Measurements from ENCODE around the gene USH1G.
"Not testable (repeated sequence)": the region's sequence is repeated elsewhere in the genome, so short reads cannot be mapped to it uniquely, and the experiment has no call there.

Gene USH1G

DNA sequence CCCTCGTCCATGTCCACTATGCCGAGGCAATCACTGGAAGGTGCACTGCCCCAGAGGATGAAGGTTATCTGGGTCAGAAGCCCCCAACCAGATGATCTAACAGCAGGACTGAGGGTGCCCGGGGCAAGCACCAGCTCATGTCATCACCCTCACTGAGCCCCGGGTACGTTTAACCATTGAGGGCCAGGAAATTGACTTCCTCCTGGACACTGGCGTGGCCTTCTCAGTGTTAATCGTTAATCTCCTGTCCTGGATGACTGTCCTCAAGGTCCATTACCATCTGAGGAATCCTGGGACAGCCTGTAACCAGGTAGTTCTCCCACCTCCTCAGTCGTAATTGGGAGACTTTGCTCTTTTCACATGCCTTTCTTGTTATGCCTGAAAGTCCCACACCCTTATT is 11.6 kb downstream of the USH1G start:
- in situ Hi-C loops (cut with MboI; ENCODE audit: low pct_unique_long_range_greater_than_20kb, low sequenced_read_pairs); DNase-seq: not testable (repeated sequence)

DNA sequence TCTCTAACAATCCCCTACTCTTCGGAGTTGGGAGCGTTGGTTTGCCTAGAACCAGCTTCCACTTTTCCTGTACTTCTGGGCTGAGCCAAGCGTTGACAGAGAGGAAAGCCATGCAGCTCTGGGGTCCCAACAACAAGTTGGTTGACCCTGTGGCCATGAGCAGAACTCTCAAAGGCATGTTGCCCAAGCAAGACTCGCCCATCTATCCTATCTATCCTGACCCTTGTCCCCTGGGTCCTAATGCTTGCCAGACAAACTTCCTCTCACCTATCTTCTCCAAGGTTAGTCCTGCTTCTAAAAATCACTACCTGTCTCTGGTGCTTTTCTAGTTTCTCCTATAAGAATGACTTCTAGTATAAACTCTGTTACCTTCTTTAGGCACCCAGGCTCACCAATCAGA is 14.0 kb downstream of the USH1G start:
- DNase-seq; in situ Hi-C loops (cut with MboI; ENCODE audit: low pct_unique_long_range_greater_than_20kb, low sequenced_read_pairs): not testable (repeated sequence)

DNA sequence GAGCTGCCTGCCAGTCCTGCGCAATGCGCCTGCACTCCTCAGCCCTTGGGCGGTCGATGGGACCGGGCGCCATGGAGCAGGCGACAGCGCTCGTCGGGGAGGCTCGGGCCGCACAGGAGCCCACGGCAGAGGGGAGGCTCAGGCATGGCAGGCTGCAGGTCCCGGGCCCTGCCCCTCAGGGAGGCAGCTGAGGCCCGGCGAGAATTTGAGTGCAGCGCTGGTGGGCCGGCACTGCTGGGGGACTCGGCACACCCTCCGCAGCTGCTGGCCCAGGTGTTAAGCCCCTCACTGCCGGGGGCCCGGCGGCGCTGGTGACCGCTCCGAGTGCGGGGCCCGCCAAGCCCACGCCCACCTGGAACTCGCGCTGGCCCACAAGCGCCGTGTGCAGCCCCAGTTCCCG is 16.0 kb downstream of the USH1G start:
- no peak for DNase-seq
- in situ Hi-C loops (cut with MboI; ENCODE audit: low pct_unique_long_range_greater_than_20kb, low sequenced_read_pairs), result no loop called here

DNA sequence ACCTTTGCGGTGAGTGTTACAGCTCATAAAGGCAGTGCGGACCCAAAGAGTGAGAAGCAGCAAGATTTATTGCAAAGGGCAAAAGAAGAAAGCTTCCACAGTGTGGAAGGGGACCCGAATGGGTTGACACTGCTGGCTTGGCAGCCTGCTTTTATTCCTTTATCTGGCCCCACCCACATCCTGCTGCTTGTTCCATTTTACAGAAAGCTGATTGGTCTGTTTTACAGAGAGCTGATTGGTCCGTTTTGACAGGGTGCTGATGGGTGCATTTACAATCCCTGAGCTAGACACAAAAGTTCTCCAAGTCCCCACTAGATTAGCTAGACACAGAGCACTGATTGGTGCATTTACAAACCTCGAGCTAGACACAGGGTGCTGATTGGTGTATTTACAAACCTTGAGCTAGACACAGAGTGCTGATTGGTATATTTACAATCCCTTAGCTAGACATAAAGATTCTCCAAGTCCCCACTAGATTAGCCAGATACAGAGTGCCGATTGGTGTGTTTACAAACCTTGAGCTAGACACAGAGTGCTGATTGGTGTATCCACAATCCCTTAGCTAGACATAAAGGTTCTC is 16.8 kb downstream of the USH1G start:
- in situ Hi-C loops (cut with MboI; ENCODE audit: low pct_unique_long_range_greater_than_20kb, low sequenced_read_pairs); DNase-seq: not testable (repeated sequence)

DNA sequence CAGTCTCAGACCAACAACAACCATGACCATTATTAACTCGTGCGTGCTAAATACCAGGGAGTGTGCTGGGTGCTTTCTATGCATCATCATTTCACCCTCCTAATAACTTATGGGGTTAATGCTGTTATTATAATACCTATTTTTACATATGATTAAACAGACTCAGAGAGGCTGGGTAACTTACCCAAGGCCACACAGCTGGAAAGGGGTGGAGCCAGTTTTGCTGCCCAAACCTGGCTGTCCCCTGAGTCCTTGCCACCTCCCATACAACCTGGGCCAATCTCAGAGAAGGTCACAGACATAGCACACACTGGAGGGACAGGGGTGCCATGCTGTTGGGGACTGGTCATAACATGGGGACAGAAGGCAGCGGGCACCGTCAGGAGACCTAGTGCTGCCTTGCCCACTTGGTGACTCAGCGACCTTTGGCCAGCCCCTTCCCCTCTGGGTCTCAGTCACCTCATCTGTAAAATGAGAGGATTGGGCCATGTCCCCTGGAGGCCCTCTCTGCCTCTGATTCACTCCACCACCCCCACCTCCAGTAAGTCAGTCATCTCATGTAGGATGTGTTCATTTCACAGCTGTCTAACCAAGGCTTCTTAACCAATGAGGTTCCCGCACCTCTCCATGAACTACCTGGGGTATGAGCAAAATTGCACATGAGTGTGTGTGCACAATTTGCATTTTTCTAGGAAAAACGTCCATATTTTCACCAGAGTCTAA is 18.2 kb downstream of the USH1G start:
- DNase-seq, result no peak
- in situ Hi-C loops (cut with MboI; ENCODE audit: low pct_unique_long_range_greater_than_20kb, low sequenced_read_pairs), result no loop called here

DNA sequence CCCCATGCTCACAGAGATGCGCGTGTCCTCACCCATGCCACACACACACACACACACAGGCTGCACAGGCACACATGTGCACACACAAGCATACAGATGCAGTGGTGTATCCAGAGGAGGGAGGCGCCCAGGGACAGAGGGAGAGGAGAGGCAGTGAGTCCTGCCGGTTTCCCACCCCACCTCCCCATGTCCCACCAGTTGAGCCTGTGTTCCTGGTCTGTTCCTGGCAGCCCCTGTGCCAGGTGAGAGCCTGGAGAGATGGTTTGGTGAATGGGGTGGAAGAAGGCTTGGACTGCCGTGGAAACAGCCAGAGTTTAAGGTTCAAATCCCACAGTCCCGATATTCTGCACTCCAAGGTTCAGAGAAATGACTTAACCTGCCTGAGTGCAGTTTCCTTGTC is 19.4 kb downstream of the USH1G start:
- DNase-seq, result no peak

DNA sequence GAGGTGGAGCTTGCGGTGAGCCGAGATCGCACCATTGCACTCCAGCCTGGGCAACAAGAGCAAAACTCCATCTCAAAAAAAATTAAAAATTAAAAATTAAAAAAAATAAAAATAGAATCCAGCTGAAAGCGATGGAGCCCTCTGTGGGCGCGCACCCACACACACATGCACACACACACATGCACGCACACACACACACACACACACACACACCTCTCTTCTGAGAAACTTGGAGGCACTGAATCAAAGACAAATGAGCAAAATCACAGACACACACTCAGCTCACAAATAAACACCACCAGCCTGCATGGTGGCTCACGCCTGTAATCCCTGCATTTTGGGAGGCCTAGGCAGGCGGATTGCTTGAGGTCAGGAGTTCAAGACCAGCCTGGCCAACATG is 20.0 kb downstream of the USH1G start:
- DNase-seq, result no peak
- in situ Hi-C loops (cut with MboI; ENCODE audit: low pct_unique_long_range_greater_than_20kb, low sequenced_read_pairs), result no loop called here

More for the DNA sequence above, 19.4 kb downstream of the USH1G start:
- in situ Hi-C loops (cut with MboI; ENCODE audit: low pct_unique_long_range_greater_than_20kb, low sequenced_read_pairs), result no loop called here

DNA sequence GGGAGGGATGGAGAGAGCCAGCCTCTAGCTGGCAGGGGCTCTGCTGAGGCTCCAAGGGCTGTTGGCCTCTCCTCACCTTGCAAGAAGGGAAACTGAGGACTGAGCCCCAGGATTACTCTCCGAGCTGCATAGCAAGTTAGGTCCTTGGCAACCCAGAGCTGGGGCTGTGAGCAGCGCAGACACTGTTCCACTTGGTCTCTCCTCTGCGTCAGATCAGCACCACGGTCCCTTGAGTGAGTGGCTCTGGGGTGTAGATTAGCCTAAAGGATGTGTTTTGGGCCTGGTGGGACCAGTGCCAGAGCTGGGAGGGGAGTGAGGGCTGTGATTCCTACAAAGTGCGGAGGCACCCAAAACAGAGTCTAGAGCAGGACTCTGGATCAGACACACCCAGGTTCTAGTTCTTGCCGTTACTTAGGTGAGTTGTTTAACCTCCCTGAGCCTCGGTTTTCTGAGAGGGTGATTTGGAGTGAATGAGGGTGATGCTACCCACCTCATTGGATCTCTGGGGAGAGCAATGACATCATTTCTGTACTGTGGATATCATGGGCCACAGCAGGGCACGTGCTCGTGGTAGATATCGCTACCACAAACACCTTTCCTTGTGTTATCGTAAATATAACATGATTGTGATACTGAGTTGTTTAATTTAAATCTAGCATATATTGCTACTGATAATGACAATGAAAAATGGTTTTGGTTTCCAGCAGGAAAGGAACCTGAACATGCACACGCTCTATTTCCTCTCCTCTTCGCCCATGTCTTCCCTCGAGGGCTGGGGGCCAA is 21.5 kb downstream of the USH1G start:
- in situ Hi-C loops (cut with MboI; ENCODE audit: low pct_unique_long_range_greater_than_20kb, low sequenced_read_pairs), result no loop called here
- DNase-seq, result no peak

DNA sequence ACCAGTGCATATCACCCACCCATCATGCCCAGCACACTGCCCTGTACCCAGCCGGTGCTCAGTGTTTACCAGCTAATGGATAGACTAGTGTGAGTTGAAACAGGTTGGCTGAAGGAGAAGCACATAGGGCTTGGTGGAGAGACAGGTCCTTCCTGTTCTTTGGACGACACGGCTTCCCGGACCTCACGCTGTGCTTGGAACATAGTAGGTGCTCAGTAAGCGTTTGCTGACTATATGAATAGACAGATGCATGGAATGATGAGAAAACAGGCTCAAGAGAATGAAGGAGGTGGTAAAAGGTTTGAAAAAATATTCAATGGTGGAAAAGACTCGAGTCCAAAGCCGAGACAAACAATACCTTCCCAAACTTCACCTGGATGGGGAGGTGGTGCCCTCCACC is 22.8 kb downstream of the USH1G start:
- in situ Hi-C loops (cut with MboI; ENCODE audit: low pct_unique_long_range_greater_than_20kb, low sequenced_read_pairs), result no loop called here
- DNase-seq, result no peak

DNA sequence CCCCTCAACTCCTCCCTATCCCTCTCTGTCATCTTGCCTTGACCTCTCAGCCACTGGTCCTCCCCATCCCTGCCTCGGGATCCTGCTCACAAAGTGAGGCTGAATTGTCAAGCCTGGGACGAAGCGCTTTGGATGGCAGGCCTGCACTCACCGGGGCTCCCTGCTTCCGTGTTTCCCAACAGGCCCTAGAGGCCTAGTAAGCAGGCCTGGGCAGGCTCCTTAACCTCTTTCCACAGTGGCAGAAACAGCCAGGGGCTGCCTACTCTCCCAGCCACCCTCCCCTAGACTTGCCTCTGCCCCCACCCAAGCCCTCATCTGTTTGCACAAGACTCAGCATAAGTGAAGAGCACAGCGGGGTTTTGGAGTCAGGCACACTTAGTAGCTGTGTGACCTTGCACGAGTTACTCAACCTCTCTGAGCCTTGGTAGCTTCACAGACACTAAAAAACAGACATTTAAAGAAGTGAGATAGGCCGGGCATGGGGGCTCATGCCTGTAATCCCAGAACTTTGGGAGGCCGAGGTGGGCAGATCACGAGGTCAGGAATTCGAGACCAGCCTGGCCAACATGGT is 24.6 kb downstream of the USH1G start:
- no peak for DNase-seq
- in situ Hi-C loops (cut with MboI; ENCODE audit: low pct_unique_long_range_greater_than_20kb, low sequenced_read_pairs), result no loop called here

DNA sequence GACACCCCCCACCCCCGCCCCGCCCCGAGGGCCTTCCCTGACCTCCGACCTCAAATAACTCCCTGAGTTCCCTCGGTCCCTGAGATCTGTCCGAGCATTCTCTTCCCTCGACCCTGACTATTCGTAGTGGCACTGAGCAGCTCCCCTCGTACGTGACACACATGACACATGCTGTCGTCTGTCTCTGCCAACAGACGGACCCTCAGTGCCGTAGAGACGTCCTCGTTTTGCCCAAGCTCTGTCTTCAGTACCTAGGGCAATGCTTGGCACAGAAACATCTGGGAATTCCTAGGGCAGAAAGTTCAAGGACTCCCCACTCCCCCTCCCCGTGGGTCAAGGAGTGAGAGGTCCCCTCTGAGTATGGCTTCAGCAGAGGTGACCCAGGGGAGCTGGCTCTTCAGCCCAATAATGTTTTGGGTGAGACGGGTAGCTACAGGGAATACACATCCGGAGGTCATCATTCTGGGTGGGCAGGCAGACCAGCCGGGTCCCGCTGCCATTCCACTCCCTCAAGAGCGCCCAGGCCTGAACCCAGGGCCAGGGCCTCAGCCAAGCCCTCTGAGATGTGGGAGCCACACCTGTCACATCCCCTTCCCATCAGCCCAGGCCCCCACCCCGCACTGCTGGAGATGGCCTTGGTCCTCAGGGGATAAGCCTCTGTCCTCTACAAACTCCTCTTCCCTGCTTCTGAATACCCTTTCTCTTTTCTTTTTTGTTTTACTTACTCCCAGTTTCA is 29.0 kb downstream of the USH1G start:
- in situ Hi-C loops (cut with MboI; ENCODE audit: low pct_unique_long_range_greater_than_20kb, low sequenced_read_pairs), result no loop called here
- no peak for DNase-seq

DNA sequence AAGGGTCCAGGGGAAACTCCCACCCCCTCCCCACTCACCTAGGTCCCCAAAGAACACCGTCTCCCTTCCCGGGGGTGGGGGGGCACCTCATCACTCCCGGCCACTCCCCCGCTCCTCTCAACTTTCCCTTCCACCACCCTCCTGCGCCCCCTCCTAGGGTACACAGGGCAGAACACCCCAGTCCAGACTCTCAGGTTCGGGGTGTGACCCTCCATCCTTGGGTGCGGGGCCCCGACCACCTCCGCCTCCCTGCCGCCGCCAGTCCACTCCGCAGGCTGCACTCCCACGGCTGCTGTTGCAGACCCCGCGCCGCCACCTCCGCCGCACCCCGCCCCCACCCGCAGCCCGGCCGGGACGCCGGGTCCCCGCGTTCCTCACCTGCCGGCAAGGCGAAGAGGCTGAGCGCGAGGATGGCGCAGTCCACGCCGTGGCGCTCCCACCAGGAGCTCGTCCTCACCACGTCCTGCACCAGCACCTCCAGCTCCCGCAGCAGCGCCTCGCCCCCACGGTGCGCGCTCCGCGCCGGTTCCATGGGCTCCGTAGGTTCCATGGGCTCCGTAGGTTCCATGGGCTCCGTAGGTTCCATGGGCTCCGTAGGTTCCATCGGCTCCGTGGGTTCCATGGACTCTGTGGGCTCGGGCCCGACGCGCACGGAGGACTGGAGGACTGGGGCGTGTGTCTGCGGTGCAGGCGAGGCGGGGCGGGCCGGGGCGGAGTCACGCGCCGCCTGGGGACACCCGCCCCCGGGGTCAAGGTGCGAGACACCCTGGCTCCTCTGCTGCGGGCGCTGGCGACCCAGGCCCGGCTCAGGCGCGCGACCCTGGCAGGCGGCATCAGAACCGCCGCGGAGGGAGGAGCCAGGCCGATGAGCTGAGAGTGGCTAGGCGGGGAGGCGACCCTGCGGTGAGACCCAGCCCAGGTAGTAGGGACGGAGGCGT is 29.8 kb downstream of the USH1G start, which contains the start of gene FADS6:
FADS6 (minus strand) TSS at position 660 of the 938 bp plus-strand sequence; CDS start at position 622, 38 bp downstream.
- in situ Hi-C loops (cut with MboI; ENCODE audit: low pct_unique_long_range_greater_than_20kb, low sequenced_read_pairs), result no loop called here
- no peak for DNase-seq

DNA sequence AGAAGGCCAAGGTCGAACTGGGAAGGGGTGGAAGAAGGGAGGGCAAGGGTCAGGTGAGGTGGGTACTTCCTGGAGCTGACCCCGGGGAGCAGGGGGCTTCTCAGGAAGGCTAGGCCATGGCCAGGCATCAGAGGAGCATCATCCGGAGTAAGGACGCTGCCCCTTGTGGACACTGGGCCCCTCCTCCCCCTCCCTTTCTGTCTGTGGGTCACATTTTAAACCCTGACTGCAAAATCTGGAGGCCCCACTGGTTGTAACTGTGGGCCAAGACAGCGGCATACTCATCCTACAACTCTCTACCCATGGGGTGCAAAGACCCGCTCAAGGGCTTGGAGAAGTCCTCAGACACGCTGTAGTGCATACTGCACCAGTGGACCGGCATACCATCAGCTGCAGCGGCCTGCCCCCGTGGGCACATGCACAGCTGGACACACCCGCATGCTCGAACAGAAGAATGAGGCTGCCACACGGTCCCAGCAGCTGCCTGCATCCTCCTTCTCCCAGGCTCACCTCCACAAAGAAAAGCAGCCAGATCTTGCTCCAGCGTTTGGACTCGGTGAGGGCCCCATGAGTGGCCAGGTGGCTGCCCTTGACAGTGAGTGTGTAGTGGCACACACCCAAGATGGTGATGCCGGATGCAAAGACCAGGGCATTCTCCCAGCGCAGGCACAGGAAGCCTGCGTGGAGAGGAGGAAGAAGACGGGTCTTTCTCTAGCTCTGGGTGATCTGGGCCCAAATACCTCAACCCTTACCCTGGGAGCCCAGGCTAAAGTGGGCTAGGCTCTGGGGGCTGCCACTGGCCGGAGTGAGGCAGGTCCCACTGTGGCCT is 30.8 kb downstream of the USH1G start:
- no peak for DNase-seq

DNA sequence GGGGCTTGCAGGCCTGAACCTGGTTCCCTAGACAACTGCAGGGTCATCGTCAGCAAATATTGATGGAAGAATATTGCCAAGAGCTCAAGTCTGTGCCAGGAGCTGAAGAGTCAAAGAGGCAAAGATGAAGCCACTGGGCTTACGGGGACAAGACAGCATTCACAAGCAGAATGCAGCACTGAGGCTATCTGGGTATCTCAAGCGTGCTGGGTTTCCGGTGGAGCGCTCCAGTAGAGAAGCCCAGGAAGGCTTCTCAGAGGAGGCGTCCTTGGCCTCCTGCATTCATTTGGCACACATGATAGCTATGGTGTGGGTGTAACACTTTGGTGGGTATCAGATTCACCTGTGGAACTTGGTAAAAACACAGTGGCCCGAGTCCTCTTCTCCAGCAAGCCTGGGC is 32.5 kb downstream of the USH1G start:
- in situ Hi-C loops (cut with MboI; ENCODE audit: low pct_unique_long_range_greater_than_20kb, low sequenced_read_pairs), result no loop called here

More for the DNA sequence above, 30.8 kb downstream of the USH1G start:
- in situ Hi-C loops (cut with MboI; ENCODE audit: low pct_unique_long_range_greater_than_20kb, low sequenced_read_pairs), result no loop called here

DNA sequence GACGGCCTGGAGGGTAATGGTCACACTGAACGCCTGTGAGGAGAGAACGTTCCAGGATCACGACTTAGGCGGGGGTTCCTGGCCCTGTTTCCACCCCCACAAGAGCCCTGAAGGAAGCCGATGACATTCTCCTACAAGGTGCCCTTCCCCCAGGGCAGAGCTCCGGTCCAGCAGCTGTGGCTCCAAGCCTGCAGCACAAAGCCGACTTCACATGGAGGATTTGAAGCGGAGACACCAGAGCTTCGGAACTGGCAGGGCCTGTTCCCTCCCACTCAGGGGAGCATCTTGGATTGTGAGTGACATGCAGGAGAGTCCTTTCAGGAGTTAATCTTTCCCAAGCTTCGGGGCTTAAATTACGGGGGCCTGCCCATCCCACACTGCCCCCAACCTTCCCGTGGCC is 34.6 kb downstream of the USH1G start:
- DNase-seq, result no peak
- in situ Hi-C loops (cut with MboI; ENCODE audit: low pct_unique_long_range_greater_than_20kb, low sequenced_read_pairs), result no loop called here

More for the DNA sequence above, 32.5 kb downstream of the USH1G start:
- DNase-seq, result no peak

DNA sequence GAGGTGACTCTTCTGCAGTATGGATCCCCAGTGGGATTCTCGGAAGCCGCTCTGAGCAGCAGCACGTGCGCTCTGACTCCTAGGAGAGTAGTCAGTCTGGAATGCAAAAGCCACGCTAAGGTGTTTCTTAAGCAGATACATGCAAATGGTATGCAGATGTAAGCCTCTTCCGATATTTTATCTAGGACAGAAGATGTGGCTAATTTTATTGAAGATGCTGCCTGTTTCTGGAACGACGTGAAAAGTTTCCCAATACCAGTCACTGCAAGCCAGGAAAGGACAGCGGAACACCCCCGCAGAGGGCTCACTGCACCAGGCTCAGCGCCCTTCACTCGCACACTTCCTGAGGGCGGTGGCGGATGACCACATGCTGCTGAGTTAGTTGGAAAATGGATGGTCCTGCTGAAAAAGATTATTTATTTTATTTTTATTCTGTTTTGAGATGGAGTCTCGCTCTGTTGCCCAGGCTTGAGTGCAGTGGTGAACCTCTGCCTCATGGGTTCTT is 39.8 kb downstream of the USH1G start:
- in situ Hi-C loops (cut with MboI; ENCODE audit: low pct_unique_long_range_greater_than_20kb, low sequenced_read_pairs), result no loop called here
- no peak for DNase-seq

DNA sequence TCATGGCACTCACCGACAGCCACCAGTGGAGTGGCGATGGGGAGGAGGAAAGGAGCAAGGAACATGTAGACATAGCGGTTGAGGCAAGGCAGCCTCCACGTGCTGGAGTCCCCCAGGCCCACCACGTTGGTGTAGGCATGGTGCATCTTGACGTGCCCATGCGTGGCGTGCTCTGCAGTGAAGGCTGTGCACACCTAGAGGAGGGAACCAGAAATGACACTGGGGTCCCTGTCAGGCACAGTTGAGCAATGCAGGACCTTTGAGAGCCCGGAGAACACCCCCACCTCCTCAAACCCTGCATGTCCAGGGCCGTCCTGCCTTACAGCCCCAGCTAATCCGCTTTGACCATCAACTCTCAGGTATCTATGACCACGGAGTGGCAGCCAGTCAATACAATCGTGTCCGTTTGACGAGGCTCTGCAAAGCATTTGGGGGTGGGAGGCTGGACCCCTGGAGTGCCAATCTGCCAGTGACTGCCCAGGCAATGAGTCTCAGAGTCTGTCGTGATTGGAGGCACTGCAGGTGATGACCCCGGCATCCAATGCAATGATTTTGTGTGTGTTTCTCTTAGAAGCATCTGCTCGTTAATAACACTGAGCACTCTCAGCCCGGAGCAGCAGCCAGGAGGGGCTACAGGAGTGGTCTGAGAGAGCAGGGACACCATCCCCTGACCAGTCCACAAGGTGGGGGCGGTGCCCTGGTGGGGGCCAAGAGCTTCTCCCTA is 40.4 kb downstream of the USH1G start:
- in situ Hi-C loops (cut with MboI; ENCODE audit: low pct_unique_long_range_greater_than_20kb, low sequenced_read_pairs), result no loop called here

More for the DNA sequence above, 40.4 kb downstream of the USH1G start:
- no peak for DNase-seq

Measured in KBM-7 (cell line).